GM12891 (cell line): ENCODE results near the gene MARCO.

Source experiments
- PAX5 ChIP-seq: IDR thresholded peaks from 2 replicates; pipeline ENCODE4 v1.6.1; 2011; ENCODE audit warnings: low read length, moderate library complexity, mild to moderate bottlenecking; ENCODE audit not compliant: insufficient read depth, severe bottlenecking
- POLR2A ChIP-seq: IDR thresholded peaks from 2 replicates; pipeline ENCODE4 v1.6.1; 2011; ENCODE audit warnings: low read depth, low read length, control low read depth
- POLR2AphosphoS5 ChIP-seq: IDR thresholded peaks from 2 replicates; pipeline ENCODE4 v1.6.1; 2011; ENCODE audit warnings: low read depth, low read length, control low read depth
- POU2F2 ChIP-seq: IDR thresholded peaks from 2 replicates; pipeline ENCODE4 v1.6.1; 2011; ENCODE audit warnings: low read depth, mild to moderate bottlenecking, control low read depth, low read length, moderate library complexity

- no peak for TF ChIP-seq POLR2AphosphoS5
- TF ChIP-seq POLR2A: no peak
- TF ChIP-seq PAX5: no peak
- TF ChIP-seq POU2F2: no peak
Measured at GRCh38 chr2:118988706-118989105, 46.7 kb downstream of the MARCO start.
